ENCODE measurements around the gene HOXA5.

Gene HOXA5

GRCh38 chr7:27134392-27134791 lies 9.1 kb downstream of the HOXA5 start:
- no peak for DNase-seq (ENCODE audit: low read depth, low spot score)

DNA sequence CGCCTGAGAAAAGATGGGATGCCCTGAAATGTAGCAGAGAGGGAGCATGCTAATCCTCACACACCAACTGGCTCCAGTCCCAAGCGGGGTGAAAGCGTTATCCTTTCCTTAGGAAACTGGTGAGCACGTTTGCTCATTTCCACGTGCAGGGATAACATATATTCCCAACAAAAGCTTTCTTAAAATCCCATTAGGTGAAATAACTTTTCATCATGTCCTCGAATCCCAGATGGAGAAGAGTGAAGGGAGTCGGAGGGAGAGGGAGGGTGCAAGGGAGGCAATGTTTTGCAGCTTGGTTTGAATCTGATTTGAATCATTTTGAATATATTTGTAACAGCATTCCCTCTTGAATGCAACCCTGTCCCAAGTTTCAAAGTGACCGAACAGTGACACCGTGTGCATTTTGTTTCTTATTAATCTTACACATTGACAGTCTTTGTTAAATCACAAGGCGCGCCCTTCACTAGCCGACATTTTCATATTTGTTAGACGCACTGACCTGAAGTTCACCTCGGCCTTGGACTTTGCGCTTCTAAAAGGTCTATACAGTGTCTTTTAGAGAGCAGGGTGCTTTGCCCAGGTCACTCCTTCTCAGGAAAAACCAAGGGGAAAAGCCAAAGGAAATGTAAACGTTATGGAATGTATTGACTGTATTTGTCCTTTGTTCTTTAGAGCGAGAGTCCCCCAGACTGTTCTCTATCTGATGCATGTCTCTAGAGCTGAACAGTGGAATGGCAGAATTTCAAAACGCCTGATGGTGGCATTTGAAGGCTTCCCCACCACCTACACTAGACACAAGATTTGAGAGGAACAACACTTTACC lies 9.9 kb downstream of the HOXA5 start:
- no peak for DNase-seq (ENCODE audit: low read depth, low spot score)

DNA sequence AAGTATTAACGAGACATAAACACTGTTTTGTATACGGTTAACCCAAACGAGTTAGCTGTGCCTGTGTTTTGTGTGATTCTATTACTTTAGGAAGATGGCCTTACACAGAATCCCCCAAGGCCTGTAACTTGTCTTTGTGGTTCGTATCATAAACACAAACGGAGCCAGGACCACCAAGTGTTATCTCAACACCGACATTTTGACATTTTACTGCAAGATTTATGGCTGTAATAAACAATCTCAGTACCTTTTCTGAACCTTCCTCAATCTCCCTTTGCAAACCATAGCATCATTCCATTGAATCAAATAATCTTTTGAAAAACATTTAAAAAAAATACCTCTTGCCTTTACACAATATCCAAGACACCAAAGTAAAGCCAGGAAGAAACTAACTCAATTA lies 10.5 kb downstream of the HOXA5 start:
- no peak for DNase-seq (ENCODE audit: low read depth, low spot score)

GRCh38 chr7:27132214-27132613 lies 11.3 kb downstream of the HOXA5 start:
- no peak for DNase-seq (ENCODE audit: low read depth, low spot score)

GRCh38 chr7:27131390-27131819 lies 12.1 kb downstream of the HOXA5 start:
- DNase-seq (ENCODE audit: low read depth, low spot score) = no peak

DNA sequence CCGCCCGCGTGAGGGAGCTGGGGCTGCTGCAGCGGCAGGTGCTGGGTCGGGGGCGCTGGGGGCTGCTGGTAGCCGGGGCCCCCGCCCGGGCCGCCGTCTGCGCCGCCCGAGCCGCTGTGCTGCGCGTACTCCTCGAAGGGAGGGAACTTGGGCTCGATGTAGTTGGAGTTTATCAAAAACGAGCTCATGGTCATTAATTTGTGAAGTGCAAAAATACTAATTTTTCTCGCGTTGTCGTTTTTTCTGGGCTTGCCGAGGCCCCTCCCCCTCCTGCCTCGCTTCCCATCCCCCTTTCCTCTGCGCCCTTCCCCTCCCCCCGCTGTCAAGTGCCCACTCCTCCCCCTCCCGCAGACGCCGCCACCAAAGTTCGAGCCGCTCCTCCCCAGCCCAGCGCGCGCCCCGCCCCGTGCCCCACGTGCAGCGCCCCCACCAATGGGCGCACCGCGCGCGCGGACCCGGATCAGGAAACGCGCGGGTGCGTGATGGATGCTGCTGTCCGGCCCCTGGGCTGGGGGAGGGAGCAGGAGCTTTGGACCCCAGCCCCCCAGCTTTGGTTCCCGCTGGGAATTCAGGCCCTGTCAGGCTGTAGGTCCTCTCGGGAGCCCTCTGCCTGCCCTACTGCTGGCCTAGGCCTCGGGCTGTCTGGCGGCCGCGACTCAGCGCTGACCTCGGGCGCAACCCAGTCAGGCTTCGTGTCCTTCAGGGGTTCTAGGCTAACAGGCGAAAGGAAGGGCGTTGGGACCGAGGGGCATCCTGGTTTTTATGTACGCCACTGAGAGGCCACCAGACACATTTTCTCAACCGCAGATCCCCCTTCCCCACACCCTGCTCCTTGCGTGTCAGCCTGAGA lies 12.7 kb downstream of the HOXA5 start, which contains the start of gene HOXA4:
Gene HOXA4, minus strand, starts transcription at position 218 of the 850 bp plus-strand sequence. Its CDS starts 24 bp downstream, at position 194.
- no peak for DNase-seq (ENCODE audit: low read depth, low spot score)

- DNase-seq (ENCODE audit: low read depth, low spot score) = no peak
Measured at GRCh38 chr7:27129729-27130539, 13.5 kb downstream of the HOXA5 start.

DNA sequence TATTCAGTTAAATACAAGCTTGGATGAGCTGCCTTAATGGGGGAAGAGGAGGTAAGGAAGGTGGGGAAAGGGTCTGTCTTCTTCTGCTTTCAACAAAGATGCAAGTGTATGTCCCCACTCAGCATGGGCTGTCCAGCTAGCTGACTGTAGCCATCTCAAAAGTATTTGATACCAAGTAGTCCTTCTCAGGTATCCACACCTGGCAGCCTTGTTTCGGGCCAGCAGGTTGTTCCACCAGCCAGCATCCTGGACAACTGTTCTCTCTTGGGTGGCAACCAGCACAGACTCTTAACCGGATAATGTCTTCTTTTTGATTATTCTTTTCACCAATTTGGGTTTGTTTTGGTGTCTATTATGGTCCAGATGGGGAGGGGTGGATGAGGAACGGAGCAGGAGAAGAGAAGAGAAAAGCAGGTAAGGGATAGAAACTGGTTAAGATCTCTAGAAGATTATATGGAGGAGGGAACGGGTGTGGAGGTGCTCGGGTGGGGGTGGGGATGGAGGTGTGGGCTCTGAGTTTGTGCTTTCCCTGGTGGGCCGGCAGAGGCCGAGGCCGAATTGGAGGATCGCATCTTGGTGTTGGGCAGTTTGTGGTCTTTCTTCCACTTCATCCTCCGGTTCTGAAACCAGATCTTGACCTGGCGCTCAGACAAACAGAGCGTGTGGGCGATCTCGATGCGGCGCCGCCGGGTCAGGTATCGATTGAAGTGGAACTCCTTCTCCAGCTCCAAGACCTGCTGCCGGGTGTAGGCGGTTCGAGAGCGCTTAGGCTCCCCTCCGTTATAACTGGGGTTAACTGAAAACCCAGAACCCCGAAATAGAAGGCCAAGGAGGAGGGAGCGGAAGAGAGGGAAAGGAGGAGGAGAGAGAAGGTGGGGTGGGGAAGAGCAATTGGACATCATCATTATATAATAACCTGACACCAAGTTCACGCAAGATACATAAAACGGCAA lies 14.4 kb downstream of the HOXA5 start:
- DNase-seq (ENCODE audit: low read depth, low spot score) = no peak

GRCh38 chr7:27128034-27128433 lies 15.4 kb downstream of the HOXA5 start:
- DNase-seq (ENCODE audit: low read depth, low spot score) = no peak

DNA sequence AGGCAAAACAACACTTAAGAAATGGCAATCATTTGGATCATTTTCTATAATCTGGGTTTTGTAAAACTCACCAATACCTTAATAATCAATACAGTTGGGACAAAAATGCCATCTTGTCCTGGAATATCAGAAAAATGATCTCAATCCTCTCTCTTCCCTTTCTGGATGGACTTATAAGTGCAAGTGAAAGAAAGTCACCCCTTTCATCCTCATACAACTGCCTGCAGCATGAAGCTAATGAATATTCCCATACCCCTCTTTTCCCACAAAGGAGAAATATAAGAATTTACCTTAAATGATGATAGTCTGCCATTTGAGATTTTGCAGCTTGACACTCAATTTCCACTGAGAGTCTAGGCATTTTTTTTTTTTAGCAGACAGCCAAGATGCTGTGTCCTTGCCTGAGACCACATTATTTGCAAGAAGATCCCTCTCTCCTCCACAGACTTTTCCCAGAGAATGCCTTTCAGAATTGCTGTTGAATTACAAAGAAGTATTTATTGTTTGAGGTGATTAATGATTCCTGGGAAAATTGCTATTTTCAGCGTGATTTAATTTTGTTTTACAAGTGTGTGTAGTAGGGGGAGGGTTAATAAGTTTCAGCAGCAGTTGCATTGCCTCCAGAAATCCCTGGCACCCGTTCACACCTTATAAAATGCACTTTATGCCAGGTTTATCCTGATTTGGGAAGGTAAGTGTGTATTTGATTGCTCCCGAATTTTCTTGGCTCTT lies 16.7 kb downstream of the HOXA5 start:
- DNase-seq (ENCODE audit: low read depth, low spot score) = no peak

DNA sequence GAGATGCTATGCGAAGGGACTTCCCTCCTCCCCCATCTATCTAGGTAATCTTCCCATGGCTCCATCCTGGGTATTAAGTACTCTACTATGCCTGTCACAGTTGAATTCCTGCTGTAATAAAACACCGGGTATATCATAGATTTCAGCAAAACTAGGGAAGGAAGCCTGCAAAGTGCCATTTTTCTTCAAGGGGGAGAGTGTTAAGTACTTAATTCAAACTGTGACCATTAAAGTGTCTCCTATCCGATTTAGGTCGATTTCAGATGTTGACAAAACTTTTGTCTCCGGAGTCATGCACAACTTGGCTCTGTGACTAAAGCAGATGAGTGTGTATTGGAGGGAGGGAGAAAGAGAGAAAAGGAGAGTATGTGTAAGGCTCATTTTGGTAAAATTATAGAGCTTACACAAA lies 17.5 kb downstream of the HOXA5 start:
- DNase-seq (ENCODE audit: low read depth, low spot score) = no peak

- DNase-seq (ENCODE audit: low read depth, low spot score) = no peak
Measured at GRCh38 chr7:27124902-27125689, 18.4 kb downstream of the HOXA5 start.

GRCh38 chr7:27124096-27124901 lies 19.2 kb downstream of the HOXA5 start:
- DNase-seq (ENCODE audit: low read depth, low spot score) = no peak

- DNase-seq (ENCODE audit: low read depth, low spot score) = no peak
Measured at GRCh38 chr7:27123477-27124053, 19.9 kb downstream of the HOXA5 start.

GRCh38 chr7:27123007-27123476 lies 20.4 kb downstream of the HOXA5 start:
- DNase-seq (ENCODE audit: low read depth, low spot score) = no peak

GRCh38 chr7:27122077-27122910 lies 21.2 kb downstream of the HOXA5 start:
- DNase-seq (ENCODE audit: low read depth, low spot score) = no peak

- DNase-seq (ENCODE audit: low read depth, low spot score) = no peak
Measured at GRCh38 chr7:27121684-27122076, 21.8 kb downstream of the HOXA5 start.
